GM12864 (cell line): Measurements from ENCODE around the gene ATP10A.

Experiments
- DNase-seq: peaks from one replicate; pipeline ENCODE4 v3.0.0-alpha.2; 2011; ENCODE audit warnings: low read depth
- H3K4me3 ChIP-seq: 2 replicates; pipeline ENCODE4 v1.5.1; 2011; ENCODE audit warnings: mild to moderate bottlenecking, low read depth, low read length, control low read depth
- CTCF ChIP-seq: IDR thresholded peaks from 2 replicates; pipeline ENCODE4 v1.5.1; 2011; ENCODE audit warnings: low read depth, mild to moderate bottlenecking, moderate library complexity, low read length, control low read depth, inconsistent platforms; ENCODE audit errors: missing control alignments

Gene ATP10A

DNA sequence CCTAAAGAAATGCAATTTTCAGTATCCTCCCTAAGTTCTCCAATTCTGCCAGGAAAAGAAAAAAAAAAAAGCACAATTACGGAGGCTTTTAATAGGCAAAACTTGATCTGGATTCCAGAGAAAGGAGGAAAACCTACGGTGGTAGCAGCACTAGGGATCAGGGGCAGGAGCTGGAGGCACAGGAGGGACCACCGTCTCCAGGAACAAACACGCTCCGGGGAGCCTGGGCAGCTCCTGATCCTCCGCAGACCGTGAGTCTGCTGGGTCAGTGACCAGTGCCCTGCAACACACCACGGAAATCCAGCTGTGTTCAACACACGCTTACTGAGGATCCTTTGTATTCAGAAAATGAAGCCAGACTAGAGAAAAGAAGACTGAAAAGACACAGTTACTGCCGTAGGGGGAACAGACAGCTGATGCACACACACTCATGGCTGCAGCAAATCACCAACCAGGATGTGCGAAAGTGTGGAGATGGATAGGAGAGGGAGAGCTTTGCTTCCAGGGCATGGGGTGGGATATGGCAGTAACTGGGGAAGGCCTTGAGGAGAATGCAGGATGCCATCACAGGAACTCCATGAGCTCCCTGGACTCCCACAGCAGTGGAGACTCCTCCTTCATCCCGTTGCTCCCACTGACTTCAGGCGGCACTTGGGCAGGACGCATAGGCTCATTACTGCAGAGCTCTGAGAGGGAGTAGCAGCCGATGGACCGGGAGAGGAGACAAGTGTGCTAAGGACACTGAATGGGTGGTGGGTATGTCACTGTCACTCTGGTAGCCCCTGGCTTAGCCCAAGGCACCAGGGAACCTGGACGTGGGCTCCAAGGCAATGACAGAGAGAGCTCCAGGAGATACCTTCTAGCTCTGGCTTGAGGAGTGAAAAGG lies 167.0 kb downstream of the ATP10A start:
- TF ChIP-seq CTCF, result no peak
- DNase-seq, result no peak
- no peak overlapping the region for H3K4me3 ChIP-seq

DNA sequence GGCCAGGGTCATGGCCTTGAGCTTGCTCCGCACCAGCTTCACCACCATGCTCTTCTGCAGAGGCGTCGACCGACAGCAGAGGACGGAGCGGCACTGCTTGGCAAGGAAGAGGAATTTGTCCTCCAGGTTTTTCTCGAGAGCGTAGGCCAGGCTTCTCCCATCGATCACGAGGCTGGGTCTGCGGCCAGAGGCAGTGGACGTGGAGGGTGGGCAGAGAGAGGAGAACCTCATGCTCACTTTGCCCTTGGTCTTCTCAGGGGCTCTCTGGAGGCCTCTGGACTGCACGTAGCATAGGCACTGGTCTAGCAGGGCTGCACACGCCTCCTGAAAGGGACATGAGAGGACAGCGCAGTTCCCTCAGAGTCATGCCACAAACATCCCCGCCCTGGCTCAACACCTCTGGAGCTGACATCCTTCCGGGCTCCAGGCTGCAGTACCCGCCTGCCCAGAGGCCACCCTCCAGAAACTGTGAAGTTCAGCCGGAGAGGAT lies 168.3 kb downstream of the ATP10A start:
- H3K4me3 ChIP-seq, result no peak overlapping the region
- no peak for DNase-seq
- TF ChIP-seq CTCF, result no peak

DNA sequence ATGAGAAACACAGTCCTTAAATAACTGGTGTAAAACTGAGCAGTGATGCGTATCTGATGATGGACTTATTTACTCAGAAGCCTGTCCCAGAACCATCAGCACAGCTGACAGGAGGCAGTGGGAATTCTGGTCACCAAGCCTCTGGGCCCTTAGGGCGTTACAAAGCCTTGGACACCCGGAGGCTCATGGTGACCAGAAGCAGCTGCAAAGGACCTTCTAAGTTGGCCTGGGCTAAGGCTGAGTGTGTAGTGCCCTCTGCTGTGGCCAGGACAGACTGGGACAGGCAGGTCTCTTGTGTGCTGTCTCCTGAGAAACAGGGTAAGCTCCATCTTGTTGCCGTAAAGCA lies 168.9 kb downstream of the ATP10A start:
- DNase-seq, result no peak
- no peak for TF ChIP-seq CTCF
- H3K4me3 ChIP-seq, result no peak overlapping the region

- TF ChIP-seq CTCF, result peak; percentile 52
- no peak overlapping the region for H3K4me3 ChIP-seq
- no peak for DNase-seq
Observed at GRCh38 chr15:25693321-25694238, 169.5 kb downstream of the ATP10A start.

DNA sequence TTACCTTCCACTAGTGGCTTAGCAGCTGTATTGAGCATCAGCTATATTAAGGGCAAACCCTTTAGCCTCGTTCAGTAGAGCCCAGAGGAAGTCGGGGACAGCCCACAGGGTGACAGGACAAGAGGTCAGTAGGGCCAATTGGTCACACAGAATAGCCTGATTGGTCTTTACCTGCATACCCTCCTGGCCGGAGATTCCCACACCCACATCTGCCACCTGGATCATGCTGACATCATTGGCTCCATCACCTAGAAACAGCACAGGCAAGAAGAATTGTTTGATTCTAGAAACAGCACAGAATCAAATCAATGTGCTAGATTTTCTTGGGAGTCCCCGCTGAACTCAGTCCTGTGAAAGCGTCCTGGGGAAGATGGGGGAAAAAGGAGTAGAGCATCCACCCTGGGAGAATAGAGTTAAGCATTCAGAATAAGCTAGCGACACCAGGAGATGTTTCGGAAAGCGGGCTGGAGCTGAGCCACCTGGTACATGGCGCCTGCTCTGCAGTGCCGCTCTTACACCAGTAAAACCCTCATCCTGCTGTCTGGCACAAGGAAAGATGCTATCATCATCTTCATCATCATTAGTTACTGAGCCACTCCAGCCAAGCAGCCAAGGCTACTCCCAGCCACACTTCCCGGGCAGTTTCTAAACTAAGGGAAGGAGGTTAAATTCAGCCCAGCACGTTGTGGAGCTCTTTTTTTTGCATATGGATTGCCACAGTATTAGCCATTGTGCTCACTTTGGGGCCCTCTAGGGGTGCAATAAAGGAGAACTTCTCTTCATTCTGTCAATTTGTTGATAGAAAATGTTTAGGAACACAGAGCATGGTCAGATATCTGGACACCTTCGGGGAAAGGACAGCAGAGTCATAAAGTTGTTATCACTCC lies 171.3 kb downstream of the ATP10A start:
- no peak for TF ChIP-seq CTCF
- no peak overlapping the region for H3K4me3 ChIP-seq
- DNase-seq, result no peak

GRCh38 chr15:25690673-25691543 lies 172.2 kb downstream of the ATP10A start:
- no peak for TF ChIP-seq CTCF
- DNase-seq, result no peak
- H3K4me3 ChIP-seq, result no peak overlapping the region
